ENCODE results near the gene UBL7.
"Not testable (repeated sequence)": the region's sequence is repeated elsewhere in the genome, so short reads cannot be mapped to it uniquely, and the experiment has no call there.

UBL7 gene

DNA sequence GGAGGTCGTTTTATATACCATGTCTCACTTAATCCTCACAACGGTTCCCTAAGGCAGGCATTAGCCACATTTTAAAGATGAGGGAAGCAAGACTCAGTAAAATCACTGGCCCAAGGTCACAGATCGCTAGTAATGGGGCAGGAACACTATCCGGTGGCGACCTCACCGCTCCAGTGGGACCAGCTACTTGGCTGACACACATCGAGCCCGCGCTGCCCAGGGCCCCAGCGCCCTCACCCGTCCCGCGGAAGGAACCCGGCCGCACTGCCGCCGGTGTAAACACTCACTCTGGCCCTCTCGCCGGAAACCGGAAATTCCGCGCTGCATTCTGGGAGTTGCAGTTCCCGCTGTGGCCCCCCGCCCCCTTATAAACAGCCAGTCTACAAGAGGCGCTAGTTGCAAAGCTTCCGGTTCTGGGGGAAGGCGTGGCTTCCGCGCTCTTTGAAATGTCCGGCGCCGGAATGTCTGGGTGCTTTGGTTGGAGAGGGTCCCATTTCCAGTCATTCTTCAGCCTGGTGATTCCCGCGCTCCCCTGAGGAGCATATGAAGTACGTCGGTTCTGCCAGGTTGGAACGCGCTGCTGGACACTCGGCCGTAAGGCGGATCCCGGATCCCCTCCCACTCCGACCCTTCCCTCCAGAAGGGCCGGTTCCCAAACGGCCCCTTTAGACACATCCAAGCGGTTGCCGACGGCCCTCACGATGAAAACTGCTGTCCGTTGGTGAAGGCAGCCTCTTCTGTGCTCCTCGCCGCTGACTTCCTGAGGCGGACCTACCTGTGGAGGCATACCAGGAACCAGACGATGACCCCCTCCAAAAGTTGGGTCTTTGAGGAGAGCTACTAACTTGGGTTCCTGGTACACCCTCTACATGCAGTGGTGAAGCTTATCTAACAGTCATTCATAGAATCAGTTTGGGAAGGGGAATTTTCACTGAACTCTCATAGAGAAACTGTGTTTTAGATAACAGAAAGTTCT, at the start of gene UBL7:
TSS of gene UBL7 (minus strand) at position 290 of the 976 bp plus-strand sequence. CDS start 2,293 bp downstream, outside the sequence.
- DNase-seq (ENCODE audit: low read depth in 1 of 2, low spot score in 1 of 2) = peak; percentile 90 to 94

DNA sequence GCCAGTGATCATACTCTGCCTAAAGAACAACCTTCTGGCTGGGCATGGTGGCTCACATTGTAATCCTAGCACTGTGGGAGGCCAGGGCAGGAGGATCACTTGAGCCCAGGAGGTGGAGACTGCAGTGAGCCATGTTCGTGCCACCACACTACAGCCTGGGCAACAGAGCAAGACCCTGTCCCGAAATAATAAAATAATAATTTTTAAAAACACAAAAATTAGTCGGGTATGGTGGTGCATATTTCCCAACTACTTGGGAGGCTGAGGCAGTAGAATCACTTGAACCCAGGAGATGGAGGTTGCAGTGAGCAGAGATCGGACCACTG, 45.5 kb upstream of the UBL7 start:
- DNase-seq (ENCODE audit: low read depth in 1 of 2, low spot score in 1 of 2) = no peak

- DNase-seq (ENCODE audit: low read depth in 1 of 2, low spot score in 1 of 2) = no peak
Observed at GRCh38 chr15:74505837-74506514, 45.0 kb upstream of the UBL7 start.

- DNase-seq (ENCODE audit: low read depth in 1 of 2, low spot score in 1 of 2) = no peak
Observed at GRCh38 chr15:74504836-74505235, 43.9 kb upstream of the UBL7 start.

DNA sequence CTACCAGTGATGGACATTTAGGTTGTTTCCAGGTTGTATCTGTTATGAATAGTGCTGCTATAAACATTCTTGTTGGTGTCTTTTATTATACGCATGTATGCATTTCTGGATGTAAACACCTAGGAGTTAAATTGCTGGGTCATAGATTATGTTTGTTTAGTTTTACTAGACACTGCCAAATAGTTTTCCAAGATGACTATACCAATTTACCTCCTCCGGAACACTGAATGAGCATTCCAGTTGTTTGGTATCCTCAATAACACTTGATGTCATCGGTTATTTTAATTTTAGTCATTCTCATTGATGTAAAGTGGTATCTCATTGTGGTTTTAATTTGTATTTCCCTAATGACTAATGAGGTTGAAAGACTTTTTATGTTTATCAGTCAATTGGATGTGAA, 43.5 kb upstream of the UBL7 start:
- no peak for DNase-seq (ENCODE audit: low read depth in 1 of 2, low spot score in 1 of 2)

DNA sequence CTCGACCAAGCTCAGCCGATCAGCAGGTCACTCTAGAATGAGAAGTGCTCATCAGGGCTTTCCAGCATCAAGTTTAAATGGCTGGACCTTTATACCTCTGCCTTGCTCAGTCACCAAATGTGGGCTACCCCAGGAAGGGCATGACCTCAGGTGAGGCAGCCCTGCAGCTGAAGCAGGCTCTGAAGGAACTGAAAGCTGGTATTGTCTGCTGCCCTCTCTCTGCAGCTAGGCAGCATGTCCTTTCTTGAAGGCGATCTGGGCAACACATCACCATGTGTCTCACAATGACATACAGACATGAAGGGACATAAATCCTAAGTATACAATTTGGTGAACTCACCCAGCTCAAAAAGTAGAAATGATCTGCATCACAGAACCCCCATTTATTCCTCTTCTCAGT, 41.3 kb upstream of the UBL7 start:
- DNase-seq (ENCODE audit: low read depth in 1 of 2, low spot score in 1 of 2) = no peak

GRCh38 chr15:74500401-74500800, 39.4 kb upstream of the UBL7 start:
- no peak for DNase-seq (ENCODE audit: low read depth in 1 of 2, low spot score in 1 of 2)

- DNase-seq (ENCODE audit: low read depth in 1 of 2, low spot score in 1 of 2) = no peak
Observed at GRCh38 chr15:74499366-74499765, 38.4 kb upstream of the UBL7 start.

GRCh38 chr15:74497584-74497983, 36.6 kb upstream of the UBL7 start:
- DNase-seq (ENCODE audit: low read depth in 1 of 2, low spot score in 1 of 2) = no peak

DNA sequence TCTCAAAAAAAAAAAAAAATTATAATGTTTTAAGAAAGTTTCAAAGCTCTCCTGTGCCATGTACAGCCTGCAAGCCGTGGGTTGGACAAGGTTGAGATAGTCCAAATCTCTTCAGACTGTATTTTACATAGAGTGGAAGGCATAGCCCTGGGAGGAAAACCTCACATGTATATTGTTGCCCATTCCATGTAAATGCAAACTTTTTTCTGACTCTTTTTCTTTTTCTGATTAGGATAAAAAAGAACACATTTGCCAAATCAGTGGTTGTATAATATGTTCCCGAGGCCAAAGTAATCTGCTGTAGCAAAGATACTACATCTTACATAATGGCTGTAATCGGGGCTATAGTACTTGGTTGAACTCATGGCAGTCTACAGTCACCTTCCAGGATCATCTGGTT, 35.7 kb upstream of the UBL7 start:
- DNase-seq (ENCODE audit: low read depth in 1 of 2, low spot score in 1 of 2) = no peak

DNA sequence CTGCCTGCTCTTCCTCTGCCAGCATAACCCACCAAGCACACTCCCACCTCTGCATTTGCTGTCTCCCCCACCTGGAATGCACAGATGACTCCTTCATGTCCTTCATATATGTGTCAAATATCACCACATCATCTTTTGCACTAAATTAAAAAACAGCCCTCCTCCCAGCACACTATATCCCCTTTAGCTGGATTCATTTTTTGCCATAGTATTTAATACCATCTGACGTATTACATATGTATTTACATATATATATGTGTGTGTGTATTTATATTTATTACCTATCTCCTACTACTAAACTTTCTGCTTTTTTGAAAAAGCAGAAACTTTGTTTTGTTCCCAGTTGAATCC, 29.4 kb upstream of the UBL7 start:
- DNase-seq (ENCODE audit: low read depth in 1 of 2, low spot score in 1 of 2) = no peak

GRCh38 chr15:74489518-74490338, 28.8 kb upstream of the UBL7 start:
- peak; percentile 31 to 58 for DNase-seq (ENCODE audit: low read depth in 1 of 2, low spot score in 1 of 2)

DNA sequence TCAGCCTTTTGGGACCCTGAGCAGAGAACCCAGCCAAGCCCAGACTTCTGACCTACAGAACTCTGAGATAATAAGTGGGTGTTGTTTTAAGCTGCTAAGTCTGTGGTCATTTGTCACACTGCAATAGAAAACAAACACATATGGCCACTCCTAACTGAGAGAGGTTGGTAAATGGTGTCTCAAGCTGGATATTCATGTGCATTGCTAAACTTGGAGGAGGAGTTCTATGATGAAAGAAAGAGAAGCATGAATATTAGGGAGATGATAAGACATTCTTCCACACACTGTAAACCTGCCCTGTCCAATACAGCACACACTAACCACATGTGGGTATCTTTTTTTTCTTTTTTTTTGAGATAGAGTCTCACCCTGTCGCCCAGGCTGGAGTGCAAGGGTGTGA, 27.8 kb upstream of the UBL7 start:
- DNase-seq (ENCODE audit: low read depth in 1 of 2, low spot score in 1 of 2) = no peak

DNA sequence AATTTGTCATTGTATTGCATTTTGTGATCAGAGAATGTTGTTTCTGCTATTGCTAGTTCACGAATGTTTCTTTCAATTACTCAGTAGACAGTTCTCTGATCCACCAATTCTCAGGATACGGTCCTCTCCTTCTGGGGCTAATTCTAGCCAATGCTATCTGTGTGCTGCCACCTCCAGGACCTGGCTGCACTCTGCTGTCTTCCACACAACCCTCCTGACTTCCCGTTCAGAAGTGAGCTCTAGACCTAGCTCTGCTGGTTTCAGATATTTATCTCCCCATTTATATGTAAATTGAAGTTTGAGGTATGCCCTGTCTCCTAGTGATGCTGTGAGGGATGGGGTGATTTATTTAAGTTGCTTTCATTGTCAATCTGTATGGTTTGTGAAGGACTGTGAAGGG, 21.7 kb upstream of the UBL7 start:
- DNase-seq (ENCODE audit: low read depth in 1 of 2, low spot score in 1 of 2) = no peak

- DNase-seq (ENCODE audit: low read depth in 1 of 2, low spot score in 1 of 2) = not testable (repeated sequence)
Observed at GRCh38 chr15:74480364-74480763, 19.4 kb upstream of the UBL7 start.

GRCh38 chr15:74471621-74472020, 10.7 kb upstream of the UBL7 start:
- not testable (repeated sequence) for DNase-seq (ENCODE audit: low read depth in 1 of 2, low spot score in 1 of 2)

DNA sequence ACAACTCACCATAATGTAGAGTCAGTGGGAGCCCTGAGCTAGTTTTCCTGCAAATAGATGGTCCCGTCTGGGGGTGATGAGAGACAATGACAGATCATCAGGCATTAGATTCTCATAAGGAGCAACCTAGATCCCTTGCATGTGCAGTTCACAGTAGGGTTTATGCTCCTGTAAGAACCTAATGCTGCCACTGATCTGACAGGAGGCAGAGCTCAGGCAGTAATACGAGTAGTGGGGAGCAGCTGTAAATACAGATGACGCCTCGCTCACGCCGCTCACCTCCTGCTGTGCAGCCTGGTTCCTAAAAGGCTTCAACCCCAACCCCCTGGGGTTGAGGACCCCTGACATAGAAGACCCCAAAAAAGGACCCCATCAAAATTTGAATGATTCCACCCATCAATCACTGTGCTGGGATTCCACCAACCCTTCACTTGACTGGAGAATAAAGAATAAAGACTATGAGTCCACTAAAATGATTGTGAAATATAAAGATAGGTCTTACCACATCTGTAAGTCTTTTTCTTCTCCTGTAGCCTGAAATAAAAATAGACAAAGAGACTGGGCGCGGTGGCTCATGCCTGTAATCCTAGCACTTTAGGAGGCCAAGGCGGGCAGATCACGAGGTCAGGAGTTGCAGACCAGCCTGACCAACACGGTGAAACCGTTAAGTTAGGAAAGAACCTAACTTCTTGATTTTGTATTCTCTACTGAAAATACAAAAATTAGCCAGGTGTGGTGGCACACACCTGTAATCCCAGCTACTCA, 9.9 kb upstream of the UBL7 start:
- no peak for DNase-seq (ENCODE audit: low read depth in 1 of 2, low spot score in 1 of 2)

- DNase-seq (ENCODE audit: low read depth in 1 of 2, low spot score in 1 of 2) = no peak
Observed at GRCh38 chr15:74468341-74469032, 7.5 kb upstream of the UBL7 start.

DNA sequence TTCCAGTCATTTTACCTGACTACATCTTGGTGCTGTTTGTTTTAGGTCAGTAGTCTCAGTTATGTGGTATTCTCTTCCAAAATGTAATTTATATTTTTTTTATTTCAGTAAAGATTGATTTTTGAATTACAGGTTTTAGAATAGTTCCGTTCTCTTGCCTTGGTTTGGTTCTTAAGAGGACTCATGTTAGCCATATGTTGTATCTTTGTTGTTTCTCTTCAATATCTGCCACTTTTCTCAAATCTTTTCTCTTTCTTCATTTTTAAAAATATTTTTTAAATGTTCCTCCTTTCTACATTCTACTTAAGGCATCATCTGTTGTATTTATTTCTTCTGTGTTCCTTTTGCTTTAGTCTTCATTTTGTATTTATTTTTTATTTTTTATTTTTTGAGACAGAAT, 5.6 kb upstream of the UBL7 start:
- DNase-seq (ENCODE audit: low read depth in 1 of 2, low spot score in 1 of 2) = no peak

GRCh38 chr15:74464897-74465296, 3.9 kb upstream of the UBL7 start:
- no peak for DNase-seq (ENCODE audit: low read depth in 1 of 2, low spot score in 1 of 2)

All from stimulated activated CD4-positive, alpha-beta T cell treated with anti-CD3 and anti-CD28 coated beads, Interleukin-15, amount 100 ng/mL, for 1 hour (primary cell).